CD4-positive, alpha-beta T cell treated with Interleukin-15 for 1 hour (primary cell): ENCODE data around the gene ILF3.
A peak's percentile ranks its signal among the peaks of the same experiment; 100 is the strongest.

Experiments used
- DNase-seq: peaks from one replicate; pipeline ENCODE4 v3.0.0-alpha.2; 2020

ILF3 gene

DNA sequence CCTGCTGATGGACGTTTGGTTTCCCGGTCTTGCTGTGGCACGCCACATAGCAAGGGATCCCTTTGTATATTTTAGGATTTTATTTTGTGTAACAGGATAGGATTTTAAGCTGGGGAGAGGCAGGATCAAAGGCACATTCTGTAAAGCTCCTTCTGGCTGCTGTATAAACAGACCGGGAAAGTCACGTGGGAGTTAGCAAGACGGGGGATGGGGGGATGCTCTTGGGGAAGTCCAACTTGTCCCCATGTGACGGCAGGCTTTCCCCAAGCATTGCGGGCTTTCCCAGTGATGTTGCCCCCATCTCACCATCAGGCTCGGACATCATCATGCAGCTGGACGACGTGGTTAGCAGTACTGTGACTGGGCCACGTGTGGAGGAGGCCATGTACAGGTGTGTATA lies 52.8 kb downstream of the ILF3 start:
- DNase-seq = no peak

DNA sequence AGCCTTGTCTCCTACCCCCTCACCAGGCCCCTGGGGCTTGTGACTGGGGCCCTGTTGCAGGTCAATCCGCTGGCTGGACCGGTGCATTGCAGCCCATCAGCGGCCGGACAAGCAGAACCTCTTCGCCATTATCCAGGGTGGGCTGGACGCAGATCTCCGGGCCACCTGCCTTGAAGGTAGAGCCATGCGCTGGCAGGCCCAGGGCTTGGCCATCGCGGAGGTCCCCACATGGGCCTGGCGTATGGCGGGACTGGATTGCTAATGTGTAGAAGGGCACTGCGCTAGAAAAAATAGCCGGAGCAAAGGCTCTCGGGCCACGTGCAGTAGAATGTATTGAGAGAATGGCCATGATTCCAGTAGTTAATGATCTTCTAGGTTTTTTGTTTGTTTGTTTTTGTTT lies 53.3 kb downstream of the ILF3 start:
- DNase-seq = no peak

DNA sequence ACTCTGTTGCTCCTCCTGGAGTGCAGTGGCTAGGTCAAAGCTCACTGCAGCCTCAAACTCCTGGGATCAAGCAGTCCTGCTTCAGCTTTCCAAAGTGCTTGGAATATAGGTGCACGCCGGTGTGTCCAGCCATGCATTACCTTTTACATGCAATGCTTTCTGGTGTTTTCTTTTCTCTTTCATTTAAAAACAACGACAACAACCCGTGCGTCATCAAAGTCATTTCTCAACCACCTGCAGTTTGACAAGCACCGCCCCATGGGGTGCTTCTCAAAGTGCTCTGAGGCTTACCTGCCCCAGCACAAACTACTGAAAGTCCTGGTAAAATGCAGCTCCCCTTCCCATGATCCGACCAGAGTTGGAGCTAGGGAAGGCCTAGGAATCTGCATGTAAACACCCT lies 54.1 kb downstream of the ILF3 start:
- no peak for DNase-seq

DNA sequence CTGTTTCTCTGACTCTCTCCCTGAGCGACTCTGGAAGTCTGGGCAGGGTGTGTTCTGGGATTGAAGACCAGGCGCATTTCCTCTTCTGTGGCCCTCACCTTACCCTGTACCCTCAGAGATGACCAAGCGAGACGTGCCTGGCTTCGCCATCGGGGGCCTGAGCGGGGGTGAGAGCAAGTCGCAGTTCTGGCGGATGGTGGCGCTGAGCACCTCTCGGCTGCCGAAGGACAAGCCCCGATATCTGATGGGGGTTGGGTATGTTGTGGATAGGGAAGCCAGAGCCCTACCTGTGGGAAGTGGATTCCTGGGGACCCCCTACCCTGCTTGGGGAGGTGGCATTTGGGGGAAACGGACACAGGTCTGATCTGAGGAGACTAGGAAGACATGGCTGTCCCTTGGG lies 57.9 kb downstream of the ILF3 start:
- DNase-seq = no peak

DNA sequence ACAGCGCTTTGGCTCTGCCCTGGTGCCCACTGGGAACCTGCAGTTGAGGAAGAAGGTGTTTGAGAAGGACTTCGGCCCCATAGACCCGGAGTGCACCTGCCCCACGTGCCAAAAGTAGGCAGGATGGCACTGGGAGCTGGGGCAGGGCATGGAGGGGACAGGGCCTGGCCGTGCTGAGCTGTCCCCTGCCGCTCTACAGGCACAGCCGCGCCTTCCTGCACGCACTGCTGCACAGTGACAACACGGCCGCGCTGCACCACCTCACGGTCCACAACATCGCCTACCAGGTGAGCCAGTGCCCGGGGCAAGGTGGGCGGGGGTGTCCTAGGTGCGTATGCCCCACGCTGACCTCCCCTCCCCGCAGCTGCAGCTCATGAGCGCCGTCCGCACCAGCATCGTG lies 58.6 kb downstream of the ILF3 start:
- DNase-seq = no peak

DNA sequence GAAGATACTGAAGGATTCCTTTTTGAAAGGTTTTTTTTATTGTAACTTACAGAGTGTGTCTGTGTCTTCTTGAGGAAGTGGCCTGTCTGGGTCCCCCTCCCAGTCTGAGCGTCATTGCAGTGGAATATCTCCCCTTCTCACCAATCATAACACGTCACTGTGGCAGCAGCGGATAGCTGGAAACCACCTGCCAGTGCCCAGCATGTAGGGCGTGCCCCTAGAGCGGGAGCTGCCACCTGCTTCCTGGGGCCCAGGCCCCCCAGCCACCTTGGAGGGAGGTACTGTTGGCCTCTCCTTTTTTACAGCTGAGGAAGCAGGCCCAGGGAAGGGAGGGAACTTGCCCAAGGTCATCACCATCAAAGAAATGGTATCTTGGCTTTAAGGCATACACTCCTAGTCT lies 59.2 kb downstream of the ILF3 start:
- peak; percentile 40 for DNase-seq

DNA sequence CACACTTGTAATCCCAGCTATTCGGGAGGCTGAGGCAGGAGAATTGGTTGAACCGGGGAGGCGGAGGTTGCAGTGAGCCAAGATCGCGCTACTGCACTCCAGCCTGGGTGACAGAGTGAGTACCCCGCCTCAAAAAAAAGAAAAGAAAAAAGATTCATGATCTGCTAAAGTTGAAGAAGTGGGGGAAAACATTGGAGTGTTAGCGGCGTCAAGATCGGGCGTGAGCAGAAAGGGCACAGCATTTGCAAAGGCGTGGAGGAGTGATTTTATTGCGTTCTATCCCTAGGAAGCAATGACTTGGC lies 62.9 kb downstream of the ILF3 start:
- DNase-seq = no peak

DNA sequence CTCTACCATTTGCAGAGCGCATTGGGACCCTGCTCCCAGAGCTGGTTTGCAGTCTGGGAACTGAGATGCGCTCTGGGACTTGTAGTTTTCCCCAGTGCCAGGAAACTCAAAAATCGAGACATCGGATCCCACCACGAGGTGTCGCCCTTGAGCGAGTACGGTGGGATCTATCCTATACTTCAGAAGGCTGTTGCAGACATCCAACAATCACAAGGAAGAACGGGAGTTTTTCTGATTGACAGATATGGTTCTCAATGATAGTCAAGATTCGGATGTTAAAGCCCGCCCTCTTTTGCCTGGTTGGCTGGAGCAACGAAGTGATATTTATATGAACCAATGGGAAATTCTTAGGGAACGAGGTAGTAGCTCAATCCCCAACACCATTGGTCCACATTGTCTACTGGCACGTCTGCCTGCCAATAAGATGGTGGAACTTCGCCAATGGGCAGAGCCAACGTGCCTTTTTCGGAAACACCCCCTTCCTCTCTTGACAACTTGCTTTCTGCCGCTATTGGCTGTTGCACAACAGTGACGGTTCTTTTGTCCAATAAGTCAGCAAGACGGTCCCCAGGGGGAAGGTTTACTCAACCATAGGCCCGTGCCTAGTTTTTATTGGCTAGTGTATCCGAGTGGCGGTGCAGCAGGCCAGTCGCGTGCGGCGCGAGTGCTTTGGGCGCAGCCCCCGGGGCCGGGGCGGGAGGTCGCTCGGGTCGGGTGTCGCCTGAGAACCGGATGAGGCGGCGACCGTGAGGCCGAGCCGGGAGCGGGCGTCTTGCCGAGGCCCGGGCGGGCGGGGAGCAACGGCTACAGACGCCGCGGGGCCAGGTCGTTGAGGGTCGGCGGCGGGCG lies 63.4 kb downstream of the ILF3 start, which contains the start of gene DNM2:
DNM2 (plus strand) TSS at position 724 of the 849 bp plus-strand sequence. CDS start 164 bp downstream, outside the sequence.
- peak; percentile 100 for DNase-seq

DNA sequence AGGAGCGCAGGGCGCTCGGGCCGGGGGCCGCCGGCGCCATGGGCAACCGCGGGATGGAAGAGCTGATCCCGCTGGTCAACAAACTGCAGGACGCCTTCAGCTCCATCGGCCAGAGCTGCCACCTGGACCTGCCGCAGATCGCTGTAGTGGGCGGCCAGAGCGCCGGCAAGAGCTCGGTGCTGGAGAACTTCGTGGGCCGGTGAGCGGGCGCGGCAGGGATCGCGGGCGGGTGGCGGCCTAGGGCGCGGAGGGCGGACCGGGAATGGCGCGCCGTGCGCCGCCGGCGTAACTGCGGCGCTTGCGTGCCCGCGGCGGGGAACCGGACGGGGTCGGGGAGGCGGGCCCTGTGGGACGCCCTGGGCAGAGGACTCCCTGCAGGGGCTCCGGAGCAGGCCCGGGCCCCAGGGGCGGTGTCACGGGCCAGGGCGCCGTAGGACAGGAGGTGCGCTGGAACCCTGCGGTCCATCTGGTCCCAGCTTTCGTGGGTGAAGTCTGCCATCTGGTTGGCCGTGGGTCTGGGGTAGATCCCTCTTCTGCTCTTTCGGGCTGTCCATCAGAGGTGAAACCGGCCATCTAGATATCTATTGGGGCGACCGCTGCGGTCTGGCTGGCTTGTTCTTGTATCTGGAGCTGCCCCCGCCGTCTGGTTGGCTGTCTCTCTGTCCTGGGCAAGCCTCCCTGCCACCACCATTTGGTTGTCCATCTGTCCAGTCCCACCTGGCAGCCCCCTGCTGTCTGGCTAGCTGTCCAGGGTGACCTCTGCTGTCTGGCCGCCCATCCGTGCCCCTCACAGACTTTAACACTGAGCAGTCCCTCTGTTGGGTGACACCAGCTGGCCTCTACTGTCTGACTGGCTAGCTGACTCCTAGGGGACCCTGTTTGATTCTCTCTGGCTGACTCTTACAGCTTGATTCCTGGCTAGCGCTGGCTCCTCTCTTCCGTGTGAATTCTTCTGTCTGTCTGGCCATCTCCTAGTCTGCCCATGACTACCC lies 64.4 kb downstream of the ILF3 start:
- peak; percentile 34 for DNase-seq

DNA sequence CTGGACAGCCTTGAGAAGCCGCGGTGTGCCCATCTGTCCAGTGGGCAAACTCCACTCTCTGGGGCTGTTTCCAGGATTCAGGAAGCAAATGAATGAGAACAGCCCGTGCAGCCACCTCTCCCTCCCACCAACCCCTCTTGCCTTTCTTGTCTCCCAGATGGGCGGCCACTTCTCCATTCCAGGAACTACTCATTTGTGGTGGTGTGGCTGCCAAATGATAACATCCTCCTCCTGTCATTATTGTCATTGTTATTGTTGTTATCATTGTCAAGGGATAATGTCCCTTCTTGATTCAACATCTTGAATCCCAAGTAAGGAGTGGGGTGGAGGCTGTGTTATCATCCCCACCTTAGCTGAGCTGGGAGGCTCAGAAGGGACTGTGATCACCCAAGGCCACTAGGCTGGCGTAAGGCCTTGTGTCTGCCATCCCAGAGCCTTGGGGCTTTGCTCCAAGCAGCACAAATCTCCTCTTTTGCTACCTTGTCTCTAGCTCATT lies 65.4 kb downstream of the ILF3 start:
- no peak for DNase-seq

DNA sequence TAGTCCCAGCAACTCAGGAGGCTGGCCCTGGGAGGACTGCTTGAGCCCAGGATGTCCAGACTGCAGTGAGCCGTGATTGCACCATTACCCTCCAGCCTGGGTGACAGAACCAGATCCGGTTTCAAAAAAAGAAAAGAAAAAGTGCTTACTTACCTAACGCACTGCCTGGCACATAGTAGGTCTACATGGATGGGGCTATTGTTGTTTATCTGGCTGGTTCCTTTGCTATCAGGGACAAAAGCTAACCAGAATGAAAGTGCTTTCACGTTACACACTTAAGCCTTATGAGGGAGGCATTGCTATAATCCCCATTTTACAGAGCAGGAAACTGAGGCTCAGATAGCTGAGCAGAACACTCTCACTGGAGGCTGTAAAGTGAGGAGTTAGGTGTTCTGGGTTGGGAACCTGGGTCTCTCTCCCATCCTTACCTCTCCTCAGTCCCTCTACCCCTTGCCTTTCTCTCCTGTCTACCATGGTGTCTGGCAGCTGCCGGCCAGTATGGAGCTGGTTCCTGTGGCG lies 66.5 kb downstream of the ILF3 start:
- no peak for DNase-seq

DNA sequence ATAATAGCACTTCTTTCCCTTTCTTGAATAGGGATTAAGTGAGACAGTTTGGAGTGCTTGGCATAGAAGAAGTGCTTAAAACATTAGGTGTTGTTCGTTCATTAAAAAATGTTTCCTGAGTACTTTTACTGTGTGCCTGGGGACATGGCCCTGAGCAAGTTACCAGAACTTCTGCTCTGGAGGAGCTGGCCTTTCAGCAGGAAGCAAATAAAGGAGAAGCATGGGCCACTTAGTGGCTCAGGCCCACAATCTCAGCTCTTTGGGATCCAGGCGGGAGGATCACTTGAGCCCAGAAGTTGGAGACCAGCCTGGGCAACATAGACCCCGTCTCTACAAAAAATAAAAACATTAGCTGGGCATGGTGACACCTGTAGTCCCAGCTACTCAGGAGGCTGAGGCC lies 69.4 kb downstream of the ILF3 start:
- DNase-seq = no peak

DNA sequence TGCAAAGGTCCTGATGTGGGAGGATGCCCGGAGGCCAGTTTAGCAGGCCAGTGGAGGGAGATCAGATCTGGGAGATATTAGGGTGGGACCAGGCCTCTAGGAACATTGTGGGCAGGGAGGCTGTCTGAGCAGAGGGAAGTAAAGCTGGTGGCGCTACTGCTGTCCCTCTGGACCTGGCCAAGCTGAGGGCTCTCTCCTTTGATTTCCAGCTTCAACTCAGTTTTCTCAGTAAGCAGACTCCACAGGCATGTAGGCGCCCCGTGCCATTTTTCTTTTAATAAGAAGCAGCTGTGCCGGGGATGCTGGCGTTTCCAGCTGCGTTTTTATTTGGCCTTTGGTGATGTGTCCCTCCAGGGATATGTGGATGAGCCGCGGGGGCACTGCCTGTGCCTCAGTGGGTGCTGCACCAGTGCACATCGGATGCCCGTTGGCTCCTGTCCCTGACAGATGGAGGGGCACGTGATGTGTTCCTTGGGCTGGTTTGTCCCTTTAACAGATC lies 70.5 kb downstream of the ILF3 start:
- no peak for DNase-seq

DNA sequence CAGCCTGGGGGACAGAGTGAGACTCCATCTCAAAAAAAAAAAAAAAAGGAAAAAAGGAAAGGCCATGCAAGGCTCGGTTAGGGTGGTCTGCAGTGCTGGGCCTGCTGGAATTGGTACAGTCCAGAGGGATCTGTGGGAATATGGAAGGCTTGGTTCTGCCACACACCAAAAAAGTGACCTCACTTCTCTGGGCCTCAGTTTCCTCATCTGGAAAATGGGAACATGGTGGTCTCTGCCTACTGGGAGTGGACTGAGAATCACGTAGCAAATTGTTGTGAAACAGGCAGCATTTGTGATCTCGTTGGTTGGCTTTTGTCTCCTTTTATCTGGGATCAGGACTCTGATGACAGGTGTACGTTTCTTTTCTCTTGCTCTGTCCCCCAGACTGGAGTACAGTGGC lies 71.3 kb downstream of the ILF3 start:
- no peak for DNase-seq

DNA sequence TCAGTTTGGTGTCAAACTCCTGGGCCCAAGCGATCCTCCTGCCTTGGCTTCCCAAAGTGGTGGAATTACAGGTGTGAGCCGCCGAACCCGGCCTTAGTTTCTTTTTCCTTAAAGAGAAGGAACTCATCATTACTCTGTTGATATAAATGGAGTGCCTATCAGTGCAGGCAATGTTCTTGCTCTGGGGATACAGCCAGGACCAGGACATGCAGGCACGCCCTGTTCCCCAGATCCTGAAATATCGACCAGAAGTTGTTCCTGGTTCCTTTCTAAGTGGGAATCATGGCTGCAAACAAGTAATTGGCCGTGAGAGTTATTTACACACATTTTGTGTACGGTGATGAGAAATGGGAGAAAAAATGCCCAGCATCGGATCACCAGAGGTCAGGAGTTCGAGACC lies 72.1 kb downstream of the ILF3 start:
- DNase-seq = no peak

DNA sequence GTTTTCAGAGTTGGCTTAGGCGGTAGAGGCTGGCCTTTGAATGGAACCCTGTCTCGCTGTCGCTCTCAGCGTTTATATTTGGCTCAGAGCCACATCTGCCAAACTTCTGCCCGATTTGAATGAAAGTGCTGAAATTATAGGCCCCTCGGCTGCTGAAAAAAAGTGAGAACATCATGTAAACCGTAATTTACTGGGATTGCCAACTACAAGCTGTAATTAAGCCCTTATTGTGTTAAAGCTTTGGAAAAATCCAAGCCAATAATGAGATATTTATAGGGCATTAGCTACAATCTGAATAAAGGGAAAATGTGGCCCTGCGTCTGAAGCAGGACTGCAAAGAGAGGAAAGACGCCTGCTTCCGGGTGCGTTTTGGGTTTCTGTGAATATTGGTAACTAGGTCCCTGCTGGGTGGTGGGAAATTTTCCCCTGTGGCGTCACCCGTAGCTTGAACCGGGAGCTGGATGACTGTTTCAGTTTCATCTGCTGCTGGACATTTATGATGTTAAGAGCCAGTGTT lies 73.6 kb downstream of the ILF3 start:
- DNase-seq = no peak

DNA sequence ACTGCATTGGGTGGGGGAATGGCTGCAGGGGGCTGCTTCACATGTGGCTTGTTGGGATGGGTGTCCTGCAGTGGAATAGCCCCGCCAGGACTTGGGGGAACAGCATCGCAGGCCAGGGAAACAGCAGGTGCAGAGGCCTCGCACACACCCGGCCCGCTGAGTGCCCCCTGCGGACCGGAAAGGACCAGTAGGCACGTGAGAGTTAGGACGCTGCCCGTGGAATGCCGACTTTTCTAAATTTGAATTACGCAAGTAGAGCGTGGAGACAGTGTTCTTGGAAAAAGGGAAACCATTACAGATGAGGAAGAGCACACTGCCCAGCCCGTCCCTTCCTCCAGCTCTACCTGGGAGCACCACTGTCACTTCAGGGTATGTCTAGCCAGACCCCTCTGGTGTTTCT lies 75.3 kb downstream of the ILF3 start:
- DNase-seq = no peak

DNA sequence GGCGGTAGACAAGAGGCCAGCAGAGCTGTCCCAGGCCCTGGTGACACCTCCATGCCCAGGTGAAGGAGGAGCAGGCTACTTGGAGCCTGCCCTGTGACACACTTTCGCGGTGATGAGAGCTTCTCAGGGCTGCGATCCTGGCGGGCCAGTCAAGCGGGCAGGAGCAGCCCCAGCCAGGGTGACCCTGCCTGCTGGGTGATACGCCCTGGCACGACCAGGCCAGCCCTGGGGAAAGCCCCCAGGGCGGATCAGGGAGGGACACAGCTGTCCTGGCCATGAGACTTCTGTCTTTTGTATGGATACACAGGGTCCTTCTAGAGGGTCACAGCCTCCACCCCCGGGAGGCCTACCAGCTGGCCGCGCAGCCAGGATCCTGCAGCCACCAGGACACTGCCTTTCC lies 76.8 kb downstream of the ILF3 start:
- no peak for DNase-seq

DNA sequence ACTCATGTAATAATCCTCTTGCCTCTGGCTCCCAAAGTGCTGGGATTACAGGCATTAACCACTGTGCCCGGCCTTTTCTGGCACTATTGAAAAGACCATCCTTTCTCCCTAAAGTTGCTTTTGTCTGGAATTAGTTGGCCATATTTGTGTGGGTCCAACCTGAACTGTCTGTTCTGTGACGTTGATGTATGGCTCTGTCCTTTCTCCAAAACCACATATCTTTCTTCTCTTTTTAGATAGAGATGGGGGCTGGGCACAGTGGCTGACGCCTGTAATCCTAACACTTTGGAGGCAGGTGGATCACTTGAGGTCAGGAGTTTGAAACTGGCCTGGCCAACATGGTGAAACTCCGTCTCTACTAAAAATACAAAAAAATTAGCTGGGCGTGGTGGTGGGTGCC lies 81.6 kb downstream of the ILF3 start:
- no peak for DNase-seq

DNA sequence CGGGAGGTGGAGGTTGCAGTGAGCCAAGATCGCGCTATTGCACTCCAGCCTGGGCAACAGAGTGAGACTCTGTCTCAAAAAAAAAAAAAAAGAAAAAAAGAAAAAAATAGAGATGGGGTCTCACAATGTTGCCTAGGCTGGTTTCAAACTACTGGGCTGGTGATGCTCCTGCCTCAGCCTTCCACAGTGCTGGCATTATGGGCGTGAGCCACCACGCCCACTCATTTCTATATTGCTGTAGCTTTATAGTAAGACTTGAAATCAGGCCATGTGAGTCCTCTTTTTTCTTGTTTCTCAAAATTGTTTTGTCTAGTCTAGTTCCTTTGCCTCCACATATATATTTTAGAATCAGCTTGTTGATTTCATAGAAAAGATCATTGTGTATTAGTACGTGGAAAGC lies 82.0 kb downstream of the ILF3 start:
- DNase-seq = no peak

DNA sequence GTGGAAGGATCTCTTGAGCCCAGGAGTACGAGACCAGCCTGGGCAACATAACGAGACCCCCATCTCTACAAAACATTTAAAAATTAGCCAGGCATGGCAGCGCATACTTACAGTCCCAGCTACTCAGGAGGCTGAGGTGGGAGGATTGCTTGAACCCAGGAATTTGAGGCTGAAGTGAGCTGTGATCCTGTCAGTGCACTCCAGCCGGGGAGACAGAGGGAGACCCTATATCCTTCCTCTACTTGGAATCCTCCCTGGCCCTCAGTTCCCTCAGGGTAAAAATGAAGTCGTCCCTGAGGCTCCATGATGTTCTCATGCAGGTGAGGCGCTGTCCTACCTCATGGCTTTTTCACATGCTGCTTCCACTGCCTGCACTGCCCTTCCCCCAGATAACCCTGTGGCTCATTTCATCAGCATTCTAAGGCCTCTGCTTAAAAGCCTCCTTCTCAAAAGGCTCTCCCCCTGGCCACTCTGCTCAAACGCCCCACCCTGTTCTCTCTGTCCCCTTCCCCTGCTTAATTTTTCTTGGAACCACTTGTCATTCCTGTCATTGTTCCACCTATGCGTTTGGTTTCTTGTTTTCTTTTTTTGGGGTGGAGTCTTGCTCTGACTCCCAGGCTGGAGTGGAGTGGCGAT lies 82.9 kb downstream of the ILF3 start:
- no peak for DNase-seq

DNA sequence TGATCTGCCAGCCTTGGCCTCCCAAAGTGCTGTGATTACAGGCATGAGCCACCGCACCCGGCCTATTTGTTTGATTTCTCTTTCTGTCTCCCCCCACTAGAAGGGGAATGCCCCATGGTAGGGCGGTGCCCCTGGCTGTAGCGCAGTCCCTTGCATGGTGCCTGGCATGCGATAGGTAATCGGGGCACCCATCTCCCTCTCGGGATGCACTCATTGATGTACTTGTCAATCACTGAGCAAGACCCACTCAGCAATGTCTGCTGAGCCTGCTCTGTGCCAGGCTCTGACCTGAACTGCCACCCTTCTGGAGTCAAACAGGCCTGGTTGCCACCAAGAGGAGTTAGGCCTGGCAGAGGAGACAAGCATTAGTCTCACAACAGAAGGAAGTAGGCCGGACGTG lies 83.6 kb downstream of the ILF3 start:
- DNase-seq = no peak

DNA sequence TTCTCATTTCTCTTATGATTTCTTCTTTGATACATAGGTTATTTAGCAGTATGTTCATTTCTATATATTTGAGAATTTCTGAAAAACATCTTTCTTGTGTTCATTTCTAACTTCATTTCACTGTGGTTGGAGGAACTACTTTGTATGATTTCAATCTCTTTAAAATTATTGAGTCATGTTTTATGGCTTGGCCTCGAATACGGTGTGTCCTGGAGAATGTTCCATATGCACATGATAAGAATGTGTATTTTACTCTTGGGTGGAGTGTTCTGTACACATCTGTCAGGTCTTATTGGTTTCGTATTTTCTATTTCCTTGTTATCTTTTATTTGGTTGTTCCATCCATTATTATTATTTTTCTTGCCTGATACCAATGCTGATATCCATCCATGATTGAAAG lies 86.7 kb downstream of the ILF3 start:
- no peak for DNase-seq
